Keratinocyte (primary cell): ENCODE data around the gene GBP2. TPM values are rescaled to one million over a fixed set of nuclear protein-coding genes. Genes with fewer than 3 reads are reported as not detected.

Experiments used
- DNase-seq: peaks from one replicate; pipeline ENCODE4 v3.0.0-alpha.2; 2011; ENCODE audit warnings: low read depth, missing footprints, low spot score
- FAIRE-seq: peaks from 2 replicates; lab custom pipeline; 2011; peaks lifted over from hg19 to GRCh38; lab: Jason Lieb, UNC
- H2AFZ ChIP-seq: 2 replicates; pipeline ENCODE4 v1.6.0; 2012; ENCODE audit warnings: low read length, control low read depth, inconsistent platforms; ENCODE audit not compliant: control insufficient read depth
- H3K27ac ChIP-seq: 2 replicates; pipeline ENCODE4 v1.5.1; 2011; ENCODE audit warnings: low read length; ENCODE audit not compliant: control insufficient read depth, insufficient read depth
- H3K27me3 ChIP-seq: 3 replicates; pipeline ENCODE4 v1.6.0; 2011; ENCODE audit warnings: low read length; ENCODE audit not compliant: control insufficient read depth, insufficient read depth; ENCODE audit errors: extremely low read depth
- H3K36me3 ChIP-seq, 2 experiments: 2 replicates in 1 of 2; 3 replicates in 1 of 2; pipeline ENCODE4 v1.5.1; 2011; ENCODE audit warnings: low read length in 2 of 2, mild to moderate bottlenecking in 1 of 2; ENCODE audit not compliant: control insufficient read depth in 2 of 2, insufficient read depth in 2 of 2; ENCODE audit errors: extremely low read depth in 1 of 2
- H3K4me1 ChIP-seq: 3 replicates; pipeline ENCODE4 v1.5.1; 2011; ENCODE audit warnings: low read length; ENCODE audit not compliant: control insufficient read depth, insufficient read depth; ENCODE audit errors: extremely low read depth
- H3K4me2 ChIP-seq: 3 replicates; pipeline ENCODE4 v1.6.0; 2011; ENCODE audit warnings: low read depth, low read length; ENCODE audit not compliant: control insufficient read depth, insufficient read depth; ENCODE audit errors: extremely low read depth
- H3K4me3 ChIP-seq, 3 experiments: fragments of 200-600 bp in 1 of 3; sonication (generic) in 1 of 3; 2 replicates in 2 of 3; 3 replicates in 1 of 3; pipeline ENCODE4 v1.5.1; 2011 to 2016; ENCODE audit warnings: low read length in 3 of 3, mild to moderate bottlenecking in 3 of 3, control low read depth in 2 of 3, inconsistent platforms in 1 of 3, low read depth in 1 of 3, mixed read lengths in 1 of 3, mixed run types in 1 of 3, moderate library complexity in 1 of 3; ENCODE audit not compliant: control insufficient read depth in 2 of 3, insufficient read depth in 2 of 3; ENCODE audit errors: extremely low read depth in 1 of 3
- H3K79me2 ChIP-seq: 2 replicates; pipeline ENCODE4 v1.6.0; 2012; ENCODE audit warnings: low read length; ENCODE audit not compliant: control insufficient read depth, insufficient read depth
- H3K9ac ChIP-seq: 3 replicates; pipeline ENCODE4 v1.6.0; 2011; ENCODE audit warnings: low read length; ENCODE audit not compliant: control insufficient read depth, insufficient read depth; ENCODE audit errors: extremely low read depth
- H3K9me1 ChIP-seq: 3 replicates; pipeline ENCODE4 v1.6.0; 2011; ENCODE audit warnings: low read length; ENCODE audit not compliant: control insufficient read depth, insufficient read depth; ENCODE audit errors: extremely low read depth
- H3K9me3 ChIP-seq: 2 replicates; pipeline ENCODE4 v1.5.1; 2012; ENCODE audit warnings: low read depth, low read length; ENCODE audit not compliant: control insufficient read depth
- H4K20me1 ChIP-seq: 3 replicates; pipeline ENCODE4 v1.6.0; 2011; ENCODE audit warnings: low read length; ENCODE audit not compliant: control insufficient read depth, insufficient read depth; ENCODE audit errors: extremely low read depth
- CTCF ChIP-seq, 3 experiments: IDR thresholded peaks in 1 of 3; conservative IDR thresholded peaks in 1 of 3; optimal IDR thresholded peaks in 1 of 3; 2 replicates in 2 of 3; 3 replicates in 1 of 3; pipeline versions ENCODE3 to v1.5.1; 2011; ENCODE audit warnings: low read length in 3 of 3, mild to moderate bottlenecking in 3 of 3, moderate library complexity in 2 of 3, control low read depth in 1 of 3, inconsistent platforms in 1 of 3; ENCODE audit not compliant: insufficient read depth in 2 of 3; ENCODE audit errors: extremely low read depth in 1 of 3
- EZH2 ChIP-seq: IDR thresholded peaks from one replicate; pipeline ENCODE4 v1.6.1; 2012; ENCODE audit warnings: inconsistent platforms, mild to moderate bottlenecking, low read length, moderate library complexity
- dilution Hi-C: fragments of 300-500 bp; cut with MboI; formaldehyde crosslinking; loops from one replicate; pipeline ENCODE4 v1.7.0; 2020; ENCODE audit warnings: low sequenced_read_pairs; ENCODE audit not compliant: extremely low pct_ligation_motif_present
- polyA plus RNA-seq, 5 experiments: library from polyadenylated mRNA; depleted of rRNA in 3 of 5; stranded (reverse) in 3 of 5; stranded (forward) in 1 of 5; unstranded in 1 of 5; fragments of >200 nt; gene quantifications; 1 replicate in 1 of 5; 2 replicates in 3 of 5; 3 replicates in 1 of 5; pipeline versions ENCODE4 v1.2.1 to v1.2.3, GENCODE V29; 2011 to 2012; ENCODE audit warnings: missing spikeins in 2 of 5, low read depth in 1 of 5, low replicate concordance in 1 of 5

The GBP2 gene
- polyA plus RNA-seq, 1 donor (not counting 4 experiments of a cell fraction or from before 2014, with no cell fraction given), result 0.43 TPM

GRCh38 chr1:89165811-89166210, 39.9 kb upstream of the GBP2 start:
- Histone ChIP-seq H3K9me3 (no peaks in the 10 kb centered on the region), H3K4me3 (no peak overlapping the region), H3K27ac (no peak overlapping the region), H3K4me1 (no peaks in the 10 kb centered on the region), H4K20me1 (no peaks in the 10 kb centered on the region), H3K79me2 (no peaks in the 10 kb centered on the region), H2AFZ (no peak overlapping the region), H3K4me2 (no peak overlapping the region), H3K27me3 (no peaks in the 10 kb centered on the region), H3K36me3 (no peaks in the 10 kb centered on the region), H3K9ac (no peak overlapping the region), H3K9me1 (no peaks in the 10 kb centered on the region)
- TF ChIP-seq CTCF (optimal IDR thresholded peaks at IDR 0.05 in 1 of 3, IDR thresholded peaks at IDR 0.05 in 1 of 3, conservative IDR thresholded peaks at IDR 0.05 in 1 of 3; ENCODE audit: extremely low read depth in 1 of 3, insufficient read depth in 2 of 3, low read length in 3 of 3), result no peak
- TF ChIP-seq EZH2, result no peak
- no peak for DNase-seq
- no peak for FAIRE-seq
- dilution Hi-C loops, result no loop called here

GRCh38 chr1:89151047-89151446, 25.1 kb upstream of the GBP2 start:
- no peaks in the 10 kb centered on the region for H3K9me3 ChIP-seq
- no peak for DNase-seq
- no peak overlapping the region for H3K4me3 ChIP-seq
- H3K4me1 ChIP-seq, result no peaks in the 10 kb centered on the region
- no peak overlapping the region for H3K27ac ChIP-seq
- TF ChIP-seq EZH2, result no peak
- TF ChIP-seq CTCF (optimal IDR thresholded peaks at IDR 0.05 in 1 of 3, IDR thresholded peaks at IDR 0.05 in 1 of 3, conservative IDR thresholded peaks at IDR 0.05 in 1 of 3; ENCODE audit: extremely low read depth in 1 of 3, insufficient read depth in 2 of 3, low read length in 3 of 3), result no peak
- no peak overlapping the region for H3K4me2 ChIP-seq
- no peaks in the 10 kb centered on the region for H4K20me1 ChIP-seq
- H2AFZ ChIP-seq, result no peak overlapping the region
- dilution Hi-C loops, result no loop called here
- no peaks in the 10 kb centered on the region for H3K9me1 ChIP-seq
- no peaks in the 10 kb centered on the region for H3K27me3 ChIP-seq
- no peak overlapping the region for H3K9ac ChIP-seq
- no peaks in the 10 kb centered on the region for H3K36me3 ChIP-seq
- H3K79me2 ChIP-seq, result no peaks in the 10 kb centered on the region
- no peak for FAIRE-seq
